A673 (cell line): ENCODE data around the gene LRSAM1.

Source experiments
- CTCF ChIP-seq: fragments of 300-800, 200-600 bp; sonication (generic); conservative IDR thresholded peaks from 2 replicates; pipeline ENCODE4 v1.5.1; 2017; ENCODE audit warnings: low read depth, mild to moderate bottlenecking, antibody characterized with exemption, low read length, moderate library complexity, mixed read lengths
- EZH2 ChIP-seq: fragments of 200-600 bp; sonication (generic); IDR thresholded peaks from 2 replicates; pipeline ENCODE4 v1.6.1; 2017; ENCODE audit warnings: borderline replicate concordance, low read depth, mild to moderate bottlenecking, mixed read lengths, antibody characterized with exemption, low read length; ENCODE audit not compliant: poor library complexity, severe bottlenecking

- TF ChIP-seq CTCF (no peak), EZH2 (no peak)
These were observed 71.4 kb downstream of the LRSAM1 start for GRCh38 chr9:127522727-127523126.
